ENCODE results near the gene THEM4. TPM values are rescaled to one million over a fixed set of nuclear protein-coding genes. Genes with fewer than 3 reads are reported as not detected.

The THEM4 gene
- total RNA-seq, 1 donor from 2014 or later, result 9.0 TPM

DNA sequence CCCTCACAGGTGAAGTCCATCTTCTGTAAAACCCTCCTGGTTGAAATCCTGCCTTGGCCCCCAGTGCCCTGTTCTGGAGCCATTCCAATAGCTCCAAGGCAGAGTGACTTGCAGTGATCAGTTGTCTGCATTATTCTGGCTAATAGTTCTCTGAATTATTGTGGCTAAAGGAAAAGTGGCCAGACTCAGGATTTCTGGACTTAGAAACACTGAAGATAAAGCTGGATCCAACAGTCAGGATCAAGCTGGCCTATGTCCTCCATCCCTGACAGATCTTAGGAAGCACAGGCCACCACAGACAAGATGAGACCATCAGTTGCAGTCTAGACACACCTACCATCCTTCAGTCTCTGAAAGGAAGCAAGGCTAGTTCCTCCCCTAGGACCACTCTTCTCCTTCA, 68.9 kb downstream of the THEM4 start:
- H3K27me3 Mint-ChIP-seq (ENCODE audit: unreplicated experiment), result peaks cover 19% of the 10 kb centered on the region
- H3K4me1 Mint-ChIP-seq (ENCODE audit: unreplicated experiment), result peaks cover 50% of the 10 kb centered on the region
- H3K4me3 Mint-ChIP-seq (ENCODE audit: unreplicated experiment), result peak overlapping the region; percentile 71
- H3K9me3 Mint-ChIP-seq (ENCODE audit: unreplicated experiment), result no peaks in the 10 kb centered on the region
- TF ChIP-seq, protein P1, sequence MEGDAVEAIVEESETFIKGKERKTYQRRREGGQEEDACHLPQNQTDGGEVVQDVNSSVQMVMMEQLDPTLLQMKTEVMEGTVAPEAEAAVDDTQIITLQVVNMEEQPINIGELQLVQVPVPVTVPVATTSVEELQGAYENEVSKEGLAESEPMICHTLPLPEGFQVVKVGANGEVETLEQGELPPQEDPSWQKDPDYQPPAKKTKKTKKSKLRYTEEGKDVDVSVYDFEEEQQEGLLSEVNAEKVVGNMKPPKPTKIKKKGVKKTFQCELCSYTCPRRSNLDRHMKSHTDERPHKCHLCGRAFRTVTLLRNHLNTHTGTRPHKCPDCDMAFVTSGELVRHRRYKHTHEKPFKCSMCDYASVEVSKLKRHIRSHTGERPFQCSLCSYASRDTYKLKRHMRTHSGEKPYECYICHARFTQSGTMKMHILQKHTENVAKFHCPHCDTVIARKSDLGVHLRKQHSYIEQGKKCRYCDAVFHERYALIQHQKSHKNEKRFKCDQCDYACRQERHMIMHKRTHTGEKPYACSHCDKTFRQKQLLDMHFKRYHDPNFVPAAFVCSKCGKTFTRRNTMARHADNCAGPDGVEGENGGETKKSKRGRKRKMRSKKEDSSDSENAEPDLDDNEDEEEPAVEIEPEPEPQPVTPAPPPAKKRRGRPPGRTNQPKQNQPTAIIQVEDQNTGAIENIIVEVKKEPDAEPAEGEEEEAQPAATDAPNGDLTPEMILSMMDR (IDR thresholded peaks at IDR 0.05; ENCODE audit: unreplicated experiment), result no peak
- peak overlapping the region; percentile 61 for H3K27ac Mint-ChIP-seq (ENCODE audit: unreplicated experiment)
- H3K36me3 Mint-ChIP-seq (ENCODE audit: low read depth, unreplicated experiment), result peaks cover 20% of the 10 kb centered on the region
- DNase-seq (ENCODE audit: low spot score), result no peak

DNA sequence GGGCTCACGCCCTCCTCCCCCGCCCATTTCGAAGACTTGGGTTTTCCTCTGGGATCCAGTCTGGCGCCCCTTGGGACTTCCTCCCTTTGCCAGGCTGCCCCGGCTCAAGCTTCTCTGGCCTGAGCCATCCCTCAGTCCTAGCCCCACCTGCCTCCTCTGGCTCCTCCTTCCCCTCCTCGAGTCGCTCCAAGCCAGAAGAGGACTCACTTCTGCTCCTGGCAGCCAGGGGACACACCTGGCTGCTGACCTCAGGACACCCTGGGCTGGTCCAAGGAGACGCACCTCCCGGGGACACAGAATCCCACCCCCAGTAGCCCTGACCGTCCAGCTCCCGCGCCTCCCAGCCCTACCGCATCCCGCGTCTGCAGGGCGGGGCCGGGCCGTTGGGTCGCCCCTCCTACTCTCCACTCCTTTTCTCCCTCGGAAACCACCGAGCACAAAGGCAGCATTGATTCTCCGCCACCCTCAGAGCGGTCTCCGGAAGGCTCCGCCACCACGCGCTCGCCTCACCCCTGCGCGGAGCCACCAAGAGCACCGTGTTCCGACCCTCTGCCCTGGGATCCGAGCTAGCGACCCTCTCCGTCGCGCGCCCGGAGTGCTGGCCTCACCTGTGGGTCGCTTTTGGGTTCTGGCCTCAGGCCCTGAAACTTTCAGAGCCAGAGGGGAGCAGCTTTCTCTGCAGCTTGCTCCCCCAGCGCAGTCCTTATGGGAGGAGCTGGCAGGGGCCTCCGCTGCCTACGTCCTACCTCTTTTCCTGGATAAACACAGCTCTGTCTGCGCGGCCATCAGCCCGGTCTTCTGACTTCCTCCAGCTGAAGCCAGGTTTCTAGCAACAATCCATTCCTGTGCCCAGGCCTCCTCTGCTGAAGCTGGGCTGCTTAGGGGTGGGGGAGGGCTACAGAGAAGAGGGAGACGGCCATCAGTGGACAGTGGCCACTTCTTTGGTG, 69.6 kb downstream of the THEM4 start, which contains the start of gene C2CD4D:
Gene C2CD4D, minus strand, starts transcription at position 364 of the 947 bp plus-strand sequence. CDS start 831 bp downstream, outside the sequence.
- Mint-ChIP-seq H3K9me3 (ENCODE audit: unreplicated experiment) (no peaks in the 10 kb centered on the region), H3K27ac (ENCODE audit: unreplicated experiment) (peak within 1 kb of the TSS; percentile 67), H3K4me3 (ENCODE audit: unreplicated experiment) (peak within 1 kb of the TSS; percentile 73), H3K27me3 (ENCODE audit: unreplicated experiment) (peaks cover 19% of the 10 kb centered on the region), H3K36me3 (ENCODE audit: low read depth, unreplicated experiment) (peaks cover 15% of the 10 kb centered on the region), H3K4me1 (ENCODE audit: unreplicated experiment) (peaks cover 46% of the 10 kb centered on the region)
- peak; percentile 61 for DNase-seq (ENCODE audit: low spot score)
- TF ChIP-seq, protein P1 (IDR thresholded peaks at IDR 0.05; ENCODE audit: unreplicated experiment), result no peak

DNA sequence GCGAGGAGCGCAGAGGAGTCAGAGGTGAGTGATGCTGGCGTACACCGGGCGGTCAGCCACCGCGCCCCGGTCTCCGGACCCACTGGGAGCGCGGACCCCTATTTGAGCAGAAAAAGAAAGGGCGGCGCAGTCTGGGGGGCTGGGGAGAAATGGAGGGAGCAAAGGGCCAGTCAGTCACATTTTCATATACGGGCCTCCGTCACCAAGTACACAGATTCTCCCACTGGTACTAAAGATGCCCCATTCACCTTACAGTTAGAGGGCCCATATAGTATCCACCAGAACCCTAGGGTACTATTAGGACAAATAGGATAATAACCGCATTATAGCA, 70.3 kb downstream of the THEM4 start:
- TF ChIP-seq, protein P1 (IDR thresholded peaks at IDR 0.05; ENCODE audit: unreplicated experiment), result no peak
- Mint-ChIP-seq H3K27ac (ENCODE audit: unreplicated experiment) (no peak overlapping the region), H3K36me3 (ENCODE audit: low read depth, unreplicated experiment) (peaks cover 10% of the 10 kb centered on the region), H3K4me3 (ENCODE audit: unreplicated experiment) (peak overlapping the region; percentile 73), H3K9me3 (ENCODE audit: unreplicated experiment) (no peaks in the 10 kb centered on the region), H3K27me3 (ENCODE audit: unreplicated experiment) (peaks cover 18% of the 10 kb centered on the region), H3K4me1 (ENCODE audit: unreplicated experiment) (peaks cover 41% of the 10 kb centered on the region)
- DNase-seq (ENCODE audit: low spot score), result no peak

DNA sequence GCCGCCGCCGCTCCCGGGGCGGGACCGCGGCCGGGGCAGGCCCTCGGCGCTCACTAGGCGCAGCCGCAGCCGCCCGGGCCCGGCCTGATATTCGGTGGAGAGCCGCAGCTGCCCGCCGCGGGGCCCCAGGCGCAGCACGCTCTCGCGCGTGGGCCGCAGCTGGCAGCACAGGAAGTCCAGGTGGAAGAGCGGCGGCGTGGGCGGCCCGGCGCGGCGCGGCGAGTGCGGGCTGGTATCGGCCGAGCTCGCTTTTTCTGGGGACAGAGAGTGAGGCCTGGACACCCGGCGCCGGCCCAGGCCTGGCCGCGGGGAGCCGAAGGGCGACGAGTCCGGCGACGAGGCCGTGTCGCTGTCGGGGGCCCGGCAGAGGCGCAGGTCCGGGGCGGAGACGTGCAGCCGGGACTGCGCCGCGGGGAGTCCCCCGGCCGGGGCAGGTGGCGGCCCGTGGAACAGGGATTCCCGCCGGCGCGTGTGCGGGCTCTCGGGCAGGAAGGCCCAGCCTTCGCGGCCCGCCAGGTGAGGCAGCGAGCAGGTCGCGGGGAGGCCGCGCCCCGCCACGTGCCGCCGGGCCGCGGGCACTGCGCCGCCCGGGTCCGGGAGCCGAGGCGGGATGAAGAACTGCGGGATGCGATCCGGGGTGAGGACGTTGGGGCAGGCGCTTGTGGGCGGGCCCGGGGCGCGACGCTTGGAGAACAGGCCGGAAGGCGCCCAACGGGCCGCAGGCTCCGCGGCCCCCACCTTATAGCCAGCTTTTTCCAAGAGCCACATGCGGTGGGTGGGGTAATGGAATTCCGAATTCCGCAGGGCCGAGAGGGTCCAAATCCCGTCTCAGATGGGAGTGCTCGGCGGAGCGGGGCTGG, 70.9 kb downstream of the THEM4 start:
- Mint-ChIP-seq H3K27me3 (ENCODE audit: unreplicated experiment) (peaks cover 18% of the 10 kb centered on the region), H3K4me3 (ENCODE audit: unreplicated experiment) (peak overlapping the region; percentile 73), H3K36me3 (ENCODE audit: low read depth, unreplicated experiment) (peaks cover 10% of the 10 kb centered on the region), H3K4me1 (ENCODE audit: unreplicated experiment) (peaks cover 46% of the 10 kb centered on the region), H3K27ac (ENCODE audit: unreplicated experiment) (no peak overlapping the region), H3K9me3 (ENCODE audit: unreplicated experiment) (no peaks in the 10 kb centered on the region)
- TF ChIP-seq, protein P1 (IDR thresholded peaks at IDR 0.05; ENCODE audit: unreplicated experiment), result no peak
- DNase-seq (ENCODE audit: low spot score), result no peak
